GM19328 (cell line): ENCODE measurements around the gene IGF1R.
"Not testable (repeated sequence)": the region's sequence is repeated elsewhere in the genome, so short reads cannot be mapped to it uniquely, and the experiment has no call there.

ENCODE experiments used
- ATAC-seq: cut with Tn5 transposase; IDR thresholded peaks from one replicate; pipeline ENCODE4 v1.9.1; 2021; ENCODE audit warnings: mild to moderate bottlenecking, moderate library complexity; ENCODE audit not compliant: unreplicated experiment

Gene IGF1R

DNA sequence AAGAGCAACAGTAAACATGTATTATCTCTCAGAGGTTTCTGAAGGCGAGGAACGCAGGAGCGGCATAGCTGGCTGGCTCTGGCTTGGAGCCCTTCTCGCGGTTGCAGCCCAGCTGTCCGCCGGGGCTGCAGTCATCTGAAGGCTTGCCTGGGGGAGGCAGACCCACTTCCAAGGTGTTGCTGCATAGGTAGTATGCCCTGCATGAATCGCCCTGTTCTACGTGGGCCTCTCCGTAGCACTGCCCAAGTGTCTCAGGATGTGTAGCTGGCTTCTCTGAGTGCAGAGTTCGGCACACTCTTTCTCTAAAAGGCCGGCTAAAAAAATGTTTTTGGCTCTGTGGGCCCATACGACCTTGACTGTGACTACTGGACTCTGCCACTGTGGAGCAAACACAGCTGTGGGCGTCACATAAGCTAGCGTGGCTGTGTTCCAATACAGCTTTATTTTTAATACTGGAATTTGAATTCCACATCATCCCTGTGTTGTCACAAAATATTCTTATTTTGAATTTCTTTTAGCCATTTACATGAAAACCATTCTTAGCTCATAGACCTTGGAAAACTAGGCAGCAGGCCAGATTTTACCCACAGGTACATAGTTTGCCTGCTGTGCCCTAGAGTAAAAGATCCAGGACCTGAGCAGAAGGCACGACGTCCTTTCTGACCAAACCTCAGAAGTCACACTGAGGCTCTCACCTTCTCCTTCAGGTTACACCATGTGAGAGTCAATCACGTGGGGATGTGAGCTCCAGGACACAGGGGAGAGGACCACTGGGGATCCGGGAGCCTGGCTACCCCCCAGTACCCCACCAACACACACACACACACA, 303.4 kb downstream of the IGF1R start:
- ATAC-seq: no peak

DNA sequence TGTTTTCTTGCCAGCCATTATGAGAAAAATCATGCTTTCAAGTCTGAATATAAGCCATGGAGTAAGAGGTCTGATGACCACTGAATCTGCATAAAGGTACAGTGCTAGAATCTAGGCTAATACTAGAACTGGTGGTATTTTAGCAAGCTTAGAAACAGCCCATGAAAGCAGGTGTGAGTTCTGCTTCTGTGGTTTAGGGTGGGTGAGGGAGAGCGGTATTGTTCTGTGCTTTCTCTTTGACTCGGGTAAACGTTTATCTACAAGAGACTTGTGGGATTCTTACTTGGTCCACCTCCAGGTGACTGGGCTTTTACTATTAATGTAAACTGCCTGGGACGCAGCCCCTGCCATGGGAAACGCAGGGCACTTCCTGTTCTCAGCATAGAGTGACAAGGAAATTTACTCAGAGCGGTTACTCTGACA, 304.1 kb downstream of the IGF1R start:
- ATAC-seq: peak; percentile 97

DNA sequence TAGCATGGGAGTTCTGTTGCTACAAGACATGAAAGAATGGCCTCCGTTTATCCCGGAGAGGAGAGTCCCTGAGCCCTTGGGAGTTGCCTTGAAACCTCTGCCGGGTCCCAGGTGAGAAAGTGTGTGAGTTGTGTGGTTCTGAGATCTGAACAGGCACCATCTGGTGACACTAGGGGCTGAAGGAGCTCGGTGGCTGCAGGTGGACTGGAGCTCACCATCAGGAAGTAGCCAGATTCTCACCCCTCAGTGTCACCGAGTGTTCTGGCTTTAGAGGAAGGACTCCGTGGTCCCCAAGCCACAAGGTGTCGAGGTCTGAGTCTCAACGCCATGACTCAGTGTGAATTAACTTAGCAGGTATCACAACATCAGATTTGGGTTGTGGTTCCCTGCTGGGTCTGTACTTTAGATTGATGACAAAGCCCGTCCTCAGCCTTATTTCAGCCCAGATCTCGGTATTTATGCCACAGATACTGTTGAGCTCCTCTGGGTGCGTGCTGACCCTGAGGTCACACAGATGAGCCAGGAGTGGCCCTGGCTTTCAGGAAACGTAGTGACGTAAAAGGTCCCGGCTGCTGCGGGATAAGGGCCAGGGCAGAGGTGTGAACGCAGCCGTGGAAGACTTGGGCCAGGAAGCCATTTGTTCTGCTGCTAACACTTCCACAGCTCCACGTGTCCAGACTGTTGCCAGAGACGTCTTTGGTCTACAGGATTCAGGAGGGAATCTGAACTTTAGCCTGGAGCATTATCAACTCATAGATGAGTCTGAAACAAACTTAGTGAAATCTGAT, 304.9 kb downstream of the IGF1R start:
- ATAC-seq: no peak

DNA sequence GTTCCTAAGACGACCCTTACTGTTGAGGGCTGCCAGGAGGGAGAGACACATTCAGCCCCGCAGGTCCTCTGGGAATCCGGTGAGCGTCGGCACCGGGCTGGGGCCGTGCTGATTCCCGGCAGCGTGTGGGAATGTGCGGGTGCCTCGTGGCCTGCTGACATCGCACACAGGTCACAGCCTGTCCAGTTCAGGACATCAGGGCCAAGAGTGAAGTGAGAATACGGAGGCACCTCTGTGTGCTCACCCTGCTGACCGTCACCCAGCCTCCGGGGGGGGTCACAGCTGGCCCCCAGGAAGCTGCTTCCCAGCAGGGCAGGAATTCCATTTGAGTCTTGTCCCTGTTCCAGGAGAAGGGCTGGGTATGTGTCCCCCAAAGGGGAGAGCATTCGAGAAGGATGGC, 305.6 kb downstream of the IGF1R start:
- ATAC-seq: no peak

DNA sequence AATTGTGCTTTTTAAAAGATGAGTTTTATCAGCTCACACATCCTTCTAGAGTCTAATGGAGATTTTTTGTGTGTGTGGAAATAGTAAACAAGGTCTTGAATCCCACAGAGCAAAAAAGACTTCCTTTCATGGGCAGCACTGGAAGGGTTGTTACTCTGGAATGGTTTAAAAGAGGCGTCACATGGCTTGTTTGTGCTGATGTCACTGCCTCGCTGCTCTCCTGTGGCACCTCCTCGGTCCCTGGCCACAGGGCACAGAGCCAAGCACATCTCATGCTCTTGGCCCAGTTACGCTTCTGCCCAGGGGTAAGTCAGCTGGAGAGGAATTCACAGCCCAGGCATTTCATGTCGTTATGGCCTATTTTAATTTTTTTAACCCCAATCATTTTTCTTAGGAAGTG, 306.1 kb downstream of the IGF1R start:
- ATAC-seq: no peak

DNA sequence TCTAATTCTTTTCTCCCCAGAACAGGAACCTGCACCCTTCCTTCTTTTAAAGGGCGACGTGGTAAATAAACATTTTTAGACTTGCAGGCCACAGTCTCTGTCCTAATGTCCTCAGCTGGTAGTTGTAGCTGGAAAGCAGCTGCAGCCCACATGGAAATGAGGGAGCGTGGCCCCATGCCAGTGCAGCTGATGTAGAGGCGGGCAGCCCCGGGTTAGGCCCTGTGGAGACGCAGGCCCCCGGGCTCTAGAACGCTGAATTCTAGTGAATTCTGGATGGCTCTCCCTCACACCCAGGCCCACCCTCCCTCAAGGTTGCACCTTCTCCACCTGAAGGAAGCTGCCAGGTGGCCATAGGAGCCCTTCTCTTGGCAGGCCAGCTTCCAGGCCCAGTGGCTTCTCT, 307.0 kb downstream of the IGF1R start:
- no peak for ATAC-seq

DNA sequence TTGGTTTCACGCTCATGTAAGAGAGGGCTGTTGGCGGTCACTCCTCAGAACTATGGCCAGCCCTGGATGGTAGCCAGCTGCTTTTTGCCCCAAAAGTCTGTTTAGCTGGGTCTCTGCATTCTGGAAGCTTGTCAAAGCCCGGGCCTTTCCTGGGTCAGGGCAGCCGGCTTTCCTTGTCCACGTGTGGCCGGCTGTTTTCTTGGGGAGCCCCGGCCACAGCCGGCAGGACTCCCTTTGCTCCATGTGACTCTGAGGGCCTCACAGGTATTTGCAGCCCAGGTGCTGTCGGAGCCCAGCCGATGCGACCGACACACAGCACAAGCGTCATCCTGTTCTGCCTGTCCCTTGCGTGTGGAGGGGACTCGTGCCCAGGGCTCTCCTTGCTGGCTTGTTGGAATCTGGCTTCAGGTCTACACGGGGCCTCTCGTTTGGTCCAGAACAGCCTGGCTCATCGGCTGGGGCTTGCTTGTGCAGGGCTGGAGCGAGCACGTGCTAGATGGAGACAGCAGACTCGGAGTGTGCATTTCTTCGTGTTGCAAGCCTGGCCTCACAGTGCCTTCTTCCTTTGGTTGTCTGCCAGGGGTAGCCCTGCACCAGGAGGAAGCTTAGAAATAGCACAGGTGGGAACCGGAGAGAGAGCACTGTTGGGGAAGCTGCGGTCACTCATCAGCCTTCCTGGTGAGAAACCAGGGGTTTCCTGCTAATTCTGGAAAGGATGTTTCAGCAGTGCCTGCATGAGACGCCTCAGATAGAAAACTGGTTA, 307.8 kb downstream of the IGF1R start:
- ATAC-seq: no peak

DNA sequence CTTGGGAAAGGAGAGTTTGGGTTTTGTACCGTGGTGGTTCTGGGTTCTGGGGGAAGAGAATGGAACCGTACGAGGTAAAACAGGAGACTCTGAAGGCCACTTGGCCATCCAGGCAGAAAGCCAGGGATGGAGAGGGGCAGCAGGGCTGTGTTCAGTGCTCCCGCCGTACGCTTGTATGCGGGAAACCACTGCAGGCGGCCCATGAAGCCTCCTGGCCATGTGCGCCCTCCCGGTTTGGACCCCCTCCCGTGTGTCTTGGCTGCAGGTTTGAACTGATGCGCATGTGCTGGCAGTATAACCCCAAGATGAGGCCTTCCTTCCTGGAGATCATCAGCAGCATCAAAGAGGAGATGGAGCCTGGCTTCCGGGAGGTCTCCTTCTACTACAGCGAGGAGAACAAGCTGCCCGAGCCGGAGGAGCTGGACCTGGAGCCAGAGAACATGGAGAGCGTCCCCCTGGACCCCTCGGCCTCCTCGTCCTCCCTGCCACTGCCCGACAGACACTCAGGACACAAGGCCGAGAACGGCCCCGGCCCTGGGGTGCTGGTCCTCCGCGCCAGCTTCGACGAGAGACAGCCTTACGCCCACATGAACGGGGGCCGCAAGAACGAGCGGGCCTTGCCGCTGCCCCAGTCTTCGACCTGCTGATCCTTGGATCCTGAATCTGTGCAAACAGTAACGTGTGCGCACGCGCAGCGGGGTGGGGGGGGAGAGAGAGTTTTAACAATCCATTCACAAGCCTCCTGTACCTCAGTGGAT, 308.6 kb downstream of the IGF1R start:
- ATAC-seq: no peak

DNA sequence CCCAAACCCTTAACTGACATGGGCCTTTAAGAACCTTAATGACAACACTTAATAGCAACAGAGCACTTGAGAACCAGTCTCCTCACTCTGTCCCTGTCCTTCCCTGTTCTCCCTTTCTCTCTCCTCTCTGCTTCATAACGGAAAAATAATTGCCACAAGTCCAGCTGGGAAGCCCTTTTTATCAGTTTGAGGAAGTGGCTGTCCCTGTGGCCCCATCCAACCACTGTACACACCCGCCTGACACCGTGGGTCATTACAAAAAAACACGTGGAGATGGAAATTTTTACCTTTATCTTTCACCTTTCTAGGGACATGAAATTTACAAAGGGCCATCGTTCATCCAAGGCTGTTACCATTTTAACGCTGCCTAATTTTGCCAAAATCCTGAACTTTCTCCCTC, 309.3 kb downstream of the IGF1R start:
- no peak for ATAC-seq

DNA sequence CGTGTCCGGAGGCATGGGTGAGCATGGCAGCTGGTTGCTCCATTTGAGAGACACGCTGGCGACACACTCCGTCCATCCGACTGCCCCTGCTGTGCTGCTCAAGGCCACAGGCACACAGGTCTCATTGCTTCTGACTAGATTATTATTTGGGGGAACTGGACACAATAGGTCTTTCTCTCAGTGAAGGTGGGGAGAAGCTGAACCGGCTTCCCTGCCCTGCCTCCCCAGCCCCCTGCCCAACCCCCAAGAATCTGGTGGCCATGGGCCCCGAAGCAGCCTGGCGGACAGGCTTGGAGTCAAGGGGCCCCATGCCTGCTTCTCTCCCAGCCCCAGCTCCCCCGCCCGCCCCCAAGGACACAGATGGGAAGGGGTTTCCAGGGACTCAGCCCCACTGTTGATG, 309.7 kb downstream of the IGF1R start:
- ATAC-seq: no peak

DNA sequence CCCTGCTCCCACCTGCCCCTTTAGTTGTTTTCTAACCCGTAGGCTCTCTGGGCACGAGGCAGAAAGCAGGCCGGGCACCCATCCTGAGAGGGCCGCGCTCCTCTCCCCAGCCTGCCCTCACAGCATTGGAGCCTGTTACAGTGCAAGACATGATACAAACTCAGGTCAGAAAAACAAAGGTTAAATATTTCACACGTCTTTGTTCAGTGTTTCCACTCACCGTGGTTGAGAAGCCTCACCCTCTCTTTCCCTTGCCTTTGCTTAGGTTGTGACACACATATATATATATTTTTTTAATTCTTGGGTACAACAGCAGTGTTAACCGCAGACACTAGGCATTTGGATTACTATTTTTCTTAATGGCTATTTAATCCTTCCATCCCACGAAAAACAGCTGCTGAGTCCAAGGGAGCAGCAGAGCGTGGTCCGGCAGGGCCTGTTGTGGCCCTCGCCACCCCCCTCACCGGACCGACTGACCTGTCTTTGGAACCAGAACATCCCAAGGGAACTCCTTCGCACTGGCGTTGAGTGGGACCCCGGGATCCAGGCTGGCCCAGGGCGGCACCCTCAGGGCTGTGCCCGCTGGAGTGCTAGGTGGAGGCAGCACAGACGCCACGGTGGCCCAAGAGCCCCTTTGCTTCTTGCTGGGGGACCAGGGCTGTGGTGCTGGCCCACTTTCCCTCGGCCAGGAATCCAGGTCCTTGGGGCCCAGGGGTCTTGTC, 310.7 kb downstream of the IGF1R start:
- ATAC-seq: no peak

DNA sequence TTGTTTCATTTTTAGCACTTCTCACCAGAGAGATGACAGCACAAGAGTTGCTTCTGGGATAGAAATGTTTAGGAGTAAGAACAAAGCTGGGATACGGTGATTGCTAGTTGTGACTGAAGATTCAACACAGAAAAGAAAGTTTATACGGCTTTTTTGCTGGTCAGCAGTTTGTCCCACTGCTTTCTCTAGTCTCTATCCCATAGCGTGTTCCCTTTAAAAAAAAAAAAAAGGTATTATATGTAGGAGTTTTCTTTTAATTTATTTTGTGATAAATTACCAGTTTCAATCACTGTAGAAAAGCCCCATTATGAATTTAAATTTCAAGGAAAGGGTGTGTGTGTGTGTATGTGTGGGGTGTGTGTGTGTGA, 311.3 kb downstream of the IGF1R start:
- ATAC-seq: no peak

DNA sequence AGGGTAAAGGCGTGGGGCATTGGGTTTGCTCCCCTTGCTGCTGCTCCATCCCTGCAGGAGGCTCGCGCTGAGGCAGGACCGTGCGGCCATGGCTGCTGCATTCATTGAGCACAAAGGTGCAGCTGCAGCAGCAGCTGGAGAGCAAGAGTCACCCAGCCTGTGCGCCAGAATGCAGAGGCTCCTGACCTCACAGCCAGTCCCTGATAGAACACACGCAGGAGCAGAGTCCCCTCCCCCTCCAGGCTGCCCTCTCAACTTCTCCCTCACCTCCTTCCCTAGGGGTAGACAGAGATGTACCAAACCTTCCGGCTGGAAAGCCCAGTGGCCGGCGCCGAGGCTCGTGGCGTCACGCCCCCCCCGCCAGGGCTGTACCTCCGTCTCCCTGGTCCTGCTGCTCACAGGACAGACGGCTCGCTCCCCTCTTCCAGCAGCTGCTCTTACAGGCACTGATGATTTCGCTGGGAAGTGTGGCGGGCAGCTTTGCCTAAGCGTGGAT, 312.3 kb downstream of the IGF1R start:
- ATAC-seq: no peak

DNA sequence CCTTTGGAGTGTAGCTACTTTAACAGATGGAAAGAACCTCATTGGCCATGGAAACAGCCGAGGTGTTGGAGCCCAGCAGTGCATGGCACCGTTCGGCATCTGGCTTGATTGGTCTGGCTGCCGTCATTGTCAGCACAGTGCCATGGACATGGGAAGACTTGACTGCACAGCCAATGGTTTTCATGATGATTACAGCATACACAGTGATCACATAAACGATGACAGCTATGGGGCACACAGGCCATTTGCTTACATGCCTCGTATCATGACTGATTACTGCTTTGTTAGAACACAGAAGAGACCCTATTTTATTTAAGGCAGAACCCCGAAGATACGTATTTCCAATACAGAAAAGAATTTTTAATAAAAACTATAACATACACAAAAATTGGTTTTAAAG, 315.1 kb downstream of the IGF1R start:
- ATAC-seq: no peak

DNA sequence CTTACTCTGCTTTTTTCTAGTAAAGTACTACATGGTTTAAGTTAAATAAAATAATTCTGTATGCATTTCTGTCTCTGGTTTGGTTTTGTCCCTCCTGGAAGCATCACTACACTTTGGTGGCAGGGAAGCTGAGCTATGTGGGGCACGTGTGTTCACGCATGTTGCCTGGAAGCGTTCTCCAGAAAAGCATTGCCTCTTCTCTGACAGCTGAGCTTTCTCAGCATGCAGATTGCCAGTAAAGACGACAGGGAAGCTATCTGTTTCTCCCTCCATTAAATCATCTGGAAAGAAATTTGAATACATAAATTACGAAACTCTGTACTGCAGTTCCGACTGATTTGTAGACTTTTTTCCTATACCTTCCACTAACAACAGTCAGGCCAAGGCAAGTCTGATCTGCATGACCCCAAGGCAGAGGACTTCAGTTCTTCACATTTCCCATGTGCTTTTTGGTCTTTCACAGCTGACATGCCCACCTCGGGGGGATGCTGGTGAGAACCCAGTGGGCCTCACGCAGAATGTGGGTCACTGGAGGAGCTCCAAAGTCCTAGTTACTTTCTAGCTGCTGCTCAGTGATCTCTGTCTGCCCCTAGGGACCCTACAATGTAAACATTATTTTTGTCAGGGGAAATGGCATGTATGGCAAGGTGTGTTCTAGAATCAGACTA, 316.3 kb downstream of the IGF1R start:
- no peak for ATAC-seq

DNA sequence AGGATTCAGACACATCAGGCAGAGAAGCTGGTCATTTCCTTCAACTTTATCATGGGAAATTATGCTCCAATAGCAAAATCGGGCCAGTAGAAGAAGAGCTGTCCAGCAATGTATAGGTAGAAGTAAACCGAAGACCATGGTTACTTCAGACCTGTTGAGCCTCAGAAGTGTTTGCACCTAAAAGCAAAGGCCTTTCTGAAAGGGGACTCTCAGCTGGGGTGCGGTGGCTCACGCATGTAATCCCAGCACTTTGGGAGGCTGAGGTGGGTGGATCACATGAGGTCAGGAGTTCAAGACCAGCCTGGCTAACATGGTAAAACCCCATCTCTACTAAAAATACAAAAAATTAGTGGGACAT, 316.8 kb downstream of the IGF1R start:
- not testable (repeated sequence) for ATAC-seq

DNA sequence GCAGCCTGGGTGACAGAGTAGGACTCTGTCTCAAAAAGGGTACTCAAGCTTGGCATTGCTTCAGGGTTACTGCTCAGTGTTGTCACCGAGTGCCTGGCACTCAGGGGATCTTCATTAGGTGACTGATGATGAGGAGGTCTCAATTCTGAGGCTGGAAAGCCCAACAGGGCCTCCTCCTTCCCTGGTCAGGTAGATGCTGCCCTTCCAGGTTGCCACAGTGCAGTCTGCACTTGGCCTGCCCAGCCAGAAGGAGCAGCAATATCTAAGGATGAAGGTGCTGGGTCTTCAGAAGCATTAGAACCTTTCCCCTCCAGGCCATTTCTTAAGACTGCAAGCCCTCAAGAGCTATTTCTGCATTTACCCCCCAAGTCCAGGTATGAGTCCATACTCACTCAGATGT, 317.3 kb downstream of the IGF1R start:
- ATAC-seq: no peak

DNA sequence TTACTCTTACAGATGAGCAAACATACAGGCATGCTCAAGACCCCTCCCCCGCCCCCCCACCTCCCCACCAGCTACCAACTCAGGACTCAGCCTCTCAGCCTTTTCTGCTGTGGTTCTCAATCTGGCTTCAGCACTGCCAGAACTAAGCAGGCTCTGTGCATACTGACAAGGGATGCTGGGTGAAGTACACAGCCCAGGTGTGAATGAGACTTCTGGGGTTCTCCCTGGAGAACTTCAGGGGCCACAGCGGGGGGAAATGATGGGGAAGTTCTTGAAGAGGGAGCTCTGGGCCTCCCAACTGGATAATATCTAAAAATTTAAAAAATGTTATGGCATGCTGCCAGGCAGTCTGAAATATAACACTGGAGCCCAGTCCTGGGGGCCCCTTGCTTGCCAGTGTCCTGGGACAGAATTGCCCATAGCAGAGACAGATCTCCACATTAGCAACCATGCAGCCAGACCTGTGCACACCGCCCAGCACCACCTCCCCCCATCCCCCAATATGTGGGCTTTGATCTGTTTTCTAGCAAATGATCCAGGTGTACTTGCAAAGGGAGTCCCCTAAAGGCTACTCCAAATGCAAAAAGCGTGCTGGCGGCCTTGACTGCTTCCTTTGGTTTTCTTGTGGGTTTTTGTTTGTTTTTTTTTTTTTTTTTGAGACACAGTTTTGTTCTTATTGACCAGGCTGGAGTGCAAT, 317.9 kb downstream of the IGF1R start:
- ATAC-seq: no peak

DNA sequence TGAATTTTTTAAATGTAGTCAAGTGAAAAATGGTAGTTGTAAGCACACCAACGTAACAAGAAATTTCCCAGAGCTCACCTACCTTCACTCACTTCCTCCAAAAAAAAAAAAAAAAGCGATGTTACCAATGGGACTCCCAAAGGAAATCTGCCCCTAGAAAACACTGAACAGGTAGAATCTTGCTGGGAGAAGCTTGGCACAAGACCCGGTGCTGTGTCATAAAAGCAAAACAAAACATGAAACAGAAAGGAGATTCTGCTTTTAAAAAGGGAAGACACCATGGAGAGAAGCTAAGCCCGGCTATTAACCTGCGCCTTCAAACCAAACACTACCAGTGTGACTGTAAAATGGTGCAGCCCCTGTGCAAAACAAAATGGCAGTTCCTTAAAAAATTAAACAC, 318.8 kb downstream of the IGF1R start:
- ATAC-seq: no peak
